ENCODE measurements around the gene UACA. TPM values are rescaled to one million over a fixed set of nuclear protein-coding genes. Genes with fewer than 3 reads are reported as not detected.
A peak's percentile ranks its signal among the peaks of the same experiment; 100 is the strongest.

The UACA gene
- total and polyA plus RNA-seq, 2 donors: 11.0 to 23.8 TPM

DNA sequence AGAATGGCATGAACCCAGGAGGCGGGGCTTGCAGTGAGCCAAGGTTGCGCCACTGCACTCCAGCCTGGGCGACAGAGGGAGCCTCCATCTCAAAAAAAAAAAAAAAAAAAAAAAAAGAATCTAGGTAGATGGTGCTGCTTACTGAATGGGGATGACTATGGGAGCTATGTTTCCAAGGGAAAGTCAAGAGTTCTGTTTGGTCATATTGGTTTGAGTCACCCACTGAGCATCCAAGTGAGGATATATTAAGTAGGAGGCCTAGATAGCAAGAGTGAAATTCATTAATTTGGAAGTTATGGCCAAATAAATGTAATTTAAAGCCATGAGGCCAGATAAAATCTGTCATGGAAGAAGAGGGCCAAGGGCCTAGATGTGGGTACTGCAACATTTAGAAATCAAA is 9.0 kb upstream of the UACA start:
- H3K4me3 ChIP-seq (ENCODE audit: low read length in 2 of 2): no peak overlapping the region
- H3K27me3 ChIP-seq (ENCODE audit: control insufficient read depth in 2 of 2, insufficient read depth in 1 of 2, low read length in 1 of 2): no peaks in the 10 kb centered on the region
- no peaks in the 10 kb centered on the region for H3K9me3 ChIP-seq (ENCODE audit: control insufficient read depth in 2 of 2, insufficient read depth in 1 of 2, low read length in 1 of 2)
- no peaks in the 10 kb centered on the region for H3K36me3 ChIP-seq (ENCODE audit: control insufficient read depth in 2 of 2, insufficient read depth in 2 of 2, low read length in 1 of 2)
- no peak for DNase-seq (ENCODE audit: low read depth in 6 of 9, low spot score in 9 of 9)
- WGBS: 97% methylated on average over 3 of the region's 3 CpGs
- no peaks in the 10 kb centered on the region for H3K4me1 ChIP-seq (ENCODE audit: control insufficient read depth in 2 of 2, insufficient read depth in 2 of 2, low read length in 2 of 2)
- no peak overlapping the region for H3K27ac ChIP-seq (ENCODE audit: low read depth in 1 of 2, low read length in 1 of 2)

DNA sequence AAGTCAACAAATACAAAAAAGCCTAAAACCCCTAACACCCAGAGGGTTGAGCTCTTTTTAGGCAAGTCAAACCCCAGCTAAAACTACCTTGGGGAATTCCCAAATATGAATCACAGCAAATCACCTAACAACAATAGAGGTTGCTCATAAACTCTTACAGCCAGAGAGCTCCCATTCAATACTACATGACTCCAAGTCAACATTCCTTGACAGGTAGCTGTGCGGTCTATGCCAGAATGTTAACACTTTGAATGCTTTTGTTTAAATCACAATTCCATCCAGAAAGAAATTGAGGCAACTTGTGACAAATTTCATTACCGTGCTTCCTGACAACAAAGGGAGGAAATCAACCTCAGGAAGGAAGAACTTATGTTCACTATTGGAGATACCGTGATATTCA is 7.5 kb upstream of the UACA start:
- H3K4me1 ChIP-seq (ENCODE audit: control insufficient read depth in 2 of 2, insufficient read depth in 2 of 2, low read length in 2 of 2): no peaks in the 10 kb centered on the region

DNA sequence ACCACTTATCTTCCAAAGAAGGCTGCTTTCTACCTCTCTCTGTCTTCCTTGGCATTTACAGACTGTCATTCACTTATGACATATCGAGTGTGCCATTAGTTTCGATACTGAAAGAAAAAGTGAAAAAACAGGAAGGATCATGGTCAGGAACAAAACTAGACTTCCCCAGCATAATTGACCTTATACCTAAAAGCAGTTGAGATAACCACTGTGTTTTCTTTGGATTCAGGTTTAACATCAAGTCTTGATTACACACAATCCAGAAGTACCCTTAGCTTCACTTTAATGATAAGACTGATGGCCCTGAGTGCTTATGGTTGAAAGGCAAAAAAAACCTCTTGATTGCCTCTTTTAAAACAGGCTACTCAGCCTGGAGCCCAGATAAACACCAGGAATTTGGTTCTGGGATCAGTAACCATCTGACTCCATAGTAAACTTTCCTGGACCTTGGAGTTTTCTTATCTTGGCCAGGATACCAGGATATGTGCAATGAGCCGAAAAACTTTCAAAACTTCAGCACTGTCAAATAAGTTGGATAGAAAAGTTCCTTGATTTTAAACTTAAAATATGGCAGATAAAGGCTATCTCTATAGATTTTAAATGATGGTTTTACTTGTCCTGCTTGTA is 5.0 kb upstream of the UACA start:
- Histone ChIP-seq H3K36me3 (ENCODE audit: control insufficient read depth in 2 of 2, insufficient read depth in 2 of 2, low read length in 1 of 2) (no peaks in the 10 kb centered on the region), H3K27ac (ENCODE audit: low read depth in 1 of 2, low read length in 1 of 2) (no peak overlapping the region), H3K4me1 (ENCODE audit: control insufficient read depth in 2 of 2, insufficient read depth in 2 of 2, low read length in 2 of 2) (no peaks in the 10 kb centered on the region), H3K4me3 (ENCODE audit: low read length in 2 of 2) (no peak overlapping the region), H3K27me3 (ENCODE audit: control insufficient read depth in 2 of 2, insufficient read depth in 1 of 2, low read length in 1 of 2) (peaks cover 17 to 18% of the 10 kb centered on the region in 2 donors), H3K9me3 (ENCODE audit: control insufficient read depth in 2 of 2, insufficient read depth in 1 of 2, low read length in 1 of 2) (no peaks in the 10 kb centered on the region)
- WGBS: 46% methylated on average over 3 of the region's 3 CpGs
- DNase-seq (ENCODE audit: low read depth in 6 of 9, low spot score in 9 of 9): no peak

More for the DNA sequence above, 7.5 kb upstream of the UACA start:
- Histone ChIP-seq H3K36me3 (ENCODE audit: control insufficient read depth in 2 of 2, insufficient read depth in 2 of 2, low read length in 1 of 2) (no peaks in the 10 kb centered on the region), H3K4me3 (ENCODE audit: low read length in 2 of 2) (no peak overlapping the region), H3K27me3 (ENCODE audit: control insufficient read depth in 2 of 2, insufficient read depth in 1 of 2, low read length in 1 of 2) (no peaks in the 10 kb centered on the region), H3K27ac (ENCODE audit: low read depth in 1 of 2, low read length in 1 of 2) (no peak overlapping the region), H3K9me3 (ENCODE audit: control insufficient read depth in 2 of 2, insufficient read depth in 1 of 2, low read length in 1 of 2) (no peaks in the 10 kb centered on the region)
- WGBS: 72% methylated on average over 3 of the region's 3 CpGs
- DNase-seq (ENCODE audit: low read depth in 6 of 9, low spot score in 9 of 9): no peak

- Histone ChIP-seq H3K4me1 (ENCODE audit: control insufficient read depth in 2 of 2, insufficient read depth in 2 of 2, low read length in 2 of 2) (peaks cover 1 to 4% of the 10 kb centered on the region in 2 donors), H3K4me3 (ENCODE audit: low read length in 2 of 2) (no peak overlapping the region), H3K9me3 (ENCODE audit: control insufficient read depth in 2 of 2, insufficient read depth in 1 of 2, low read length in 1 of 2) (no peaks in the 10 kb centered on the region), H3K36me3 (ENCODE audit: control insufficient read depth in 2 of 2, insufficient read depth in 2 of 2, low read length in 1 of 2) (no peaks in the 10 kb centered on the region), H3K27me3 (ENCODE audit: control insufficient read depth in 2 of 2, insufficient read depth in 1 of 2, low read length in 1 of 2) (peaks cover 21 to 25% of the 10 kb centered on the region in 2 donors), H3K27ac (ENCODE audit: low read depth in 1 of 2, low read length in 1 of 2) (no peak overlapping the region)
- DNase-seq (ENCODE audit: low read depth in 6 of 9, low spot score in 9 of 9): no peak
- WGBS: 89% methylated on average over 3 of the region's 3 CpGs
Measured at GRCh38 chr15:70767667-70768066, 4.3 kb upstream of the UACA start.

DNA sequence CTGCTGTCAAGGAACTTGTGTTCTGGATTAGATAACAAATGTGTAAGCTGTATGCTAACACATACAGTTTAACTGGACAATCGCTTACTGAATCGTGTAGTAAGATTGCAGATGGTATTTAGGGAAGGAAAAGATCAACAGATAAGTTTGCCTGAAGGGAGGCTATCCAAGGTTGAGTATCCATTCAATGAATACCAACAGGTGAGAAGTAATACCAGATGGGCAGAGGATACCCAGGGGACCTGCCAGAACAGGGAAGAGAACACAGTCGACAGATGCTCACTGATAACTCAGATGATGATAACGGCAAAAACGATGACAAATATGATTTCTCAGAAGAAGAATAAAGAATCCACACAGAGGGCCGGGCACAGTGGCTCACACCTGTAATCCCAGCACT is 3.2 kb upstream of the UACA start:
- Histone ChIP-seq H3K36me3 (ENCODE audit: control insufficient read depth in 2 of 2, insufficient read depth in 2 of 2, low read length in 1 of 2) (no peaks in the 10 kb centered on the region), H3K4me3 (ENCODE audit: low read length in 2 of 2) (no peak overlapping the region), H3K27me3 (ENCODE audit: control insufficient read depth in 2 of 2, insufficient read depth in 1 of 2, low read length in 1 of 2) (peaks cover 26 to 36% of the 10 kb centered on the region in 2 donors), H3K27ac (ENCODE audit: low read depth in 1 of 2, low read length in 1 of 2) (no peak overlapping the region), H3K9me3 (ENCODE audit: control insufficient read depth in 2 of 2, insufficient read depth in 1 of 2, low read length in 1 of 2) (no peaks in the 10 kb centered on the region), H3K4me1 (ENCODE audit: control insufficient read depth in 2 of 2, insufficient read depth in 2 of 2, low read length in 2 of 2) (peaks cover 3 to 8% of the 10 kb centered on the region in 2 donors)
- 95% methylated on average over 6 of the region's 6 CpGs for WGBS
- no peak for DNase-seq (ENCODE audit: low read depth in 6 of 9, low spot score in 9 of 9)

- Histone ChIP-seq H3K4me3 (ENCODE audit: low read length in 2 of 2) (no peak overlapping the region), H3K36me3 (ENCODE audit: control insufficient read depth in 2 of 2, insufficient read depth in 2 of 2, low read length in 1 of 2) (no peaks in the 10 kb centered on the region), H3K27me3 (ENCODE audit: control insufficient read depth in 2 of 2, insufficient read depth in 1 of 2, low read length in 1 of 2) (peaks cover 26 to 44% of the 10 kb centered on the region in 2 donors), H3K4me1 (ENCODE audit: control insufficient read depth in 2 of 2, insufficient read depth in 2 of 2, low read length in 2 of 2) (peaks cover 3 to 8% of the 10 kb centered on the region in 2 donors), H3K27ac (ENCODE audit: low read depth in 1 of 2, low read length in 1 of 2) (no peak overlapping the region), H3K9me3 (ENCODE audit: control insufficient read depth in 2 of 2, insufficient read depth in 1 of 2, low read length in 1 of 2) (no peaks in the 10 kb centered on the region)
- no peak for DNase-seq (ENCODE audit: low read depth in 6 of 9, low spot score in 9 of 9)
Measured at GRCh38 chr15:70765504-70766281, 2.3 kb upstream of the UACA start.

DNA sequence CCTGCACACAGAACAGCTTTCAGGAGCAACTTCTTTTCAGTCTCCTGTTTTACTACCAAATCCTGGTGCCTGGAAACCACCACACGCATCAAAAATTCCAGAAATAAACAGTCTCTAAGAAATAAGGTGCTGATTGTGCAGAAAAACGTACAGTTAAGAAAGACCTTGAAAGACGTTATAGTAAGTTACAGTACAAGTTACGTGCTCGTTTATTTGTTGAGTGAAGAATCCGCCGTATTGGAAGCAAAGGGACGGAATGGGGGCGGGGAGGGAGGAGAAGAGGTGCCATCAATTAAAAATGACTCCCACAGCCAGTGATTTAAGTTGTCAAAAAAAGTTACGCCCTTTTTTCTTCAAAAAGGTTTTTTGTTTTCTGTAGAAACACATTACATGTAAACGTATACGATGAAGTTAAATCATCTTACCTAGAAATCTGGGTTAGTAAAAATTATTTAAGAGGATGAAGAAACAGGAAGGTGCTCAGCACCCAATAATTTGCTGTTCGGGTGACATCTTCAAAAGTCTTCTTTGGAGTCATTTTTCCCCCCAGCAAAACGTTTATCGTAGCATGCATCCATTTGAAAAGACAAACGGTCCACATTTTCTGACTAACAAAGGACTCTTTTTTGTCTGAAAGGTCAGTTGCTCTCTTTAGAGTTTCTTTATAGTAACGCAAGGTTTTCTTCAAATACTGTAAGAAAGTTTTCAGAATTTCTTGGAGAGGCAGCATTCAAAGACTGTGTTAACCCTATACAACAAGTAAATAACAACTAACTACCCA is 782 bp upstream of the UACA start:
- 20% methylated on average over 17 of the region's 17 CpGs for WGBS
- H3K4me1 ChIP-seq (ENCODE audit: control insufficient read depth in 2 of 2, insufficient read depth in 2 of 2, low read length in 2 of 2): peaks cover 3 to 8% of the 10 kb centered on the region in 2 donors
- DNase-seq (ENCODE audit: low read depth in 6 of 9, low spot score in 9 of 9): no peak
- H3K27ac ChIP-seq (ENCODE audit: low read depth in 1 of 2, low read length in 1 of 2): peak overlapping the region in 1 of 2 donors; percentile 34
- H3K27me3 ChIP-seq (ENCODE audit: control insufficient read depth in 2 of 2, insufficient read depth in 1 of 2, low read length in 1 of 2): peaks cover 26 to 51% of the 10 kb centered on the region in 2 donors
- no peaks in the 10 kb centered on the region for H3K36me3 ChIP-seq (ENCODE audit: control insufficient read depth in 2 of 2, insufficient read depth in 2 of 2, low read length in 1 of 2)
- no peaks in the 10 kb centered on the region for H3K9me3 ChIP-seq (ENCODE audit: control insufficient read depth in 2 of 2, insufficient read depth in 1 of 2, low read length in 1 of 2)
- H3K4me3 ChIP-seq (ENCODE audit: low read length in 2 of 2): peak overlapping the region; percentile 41 to 48

DNA sequence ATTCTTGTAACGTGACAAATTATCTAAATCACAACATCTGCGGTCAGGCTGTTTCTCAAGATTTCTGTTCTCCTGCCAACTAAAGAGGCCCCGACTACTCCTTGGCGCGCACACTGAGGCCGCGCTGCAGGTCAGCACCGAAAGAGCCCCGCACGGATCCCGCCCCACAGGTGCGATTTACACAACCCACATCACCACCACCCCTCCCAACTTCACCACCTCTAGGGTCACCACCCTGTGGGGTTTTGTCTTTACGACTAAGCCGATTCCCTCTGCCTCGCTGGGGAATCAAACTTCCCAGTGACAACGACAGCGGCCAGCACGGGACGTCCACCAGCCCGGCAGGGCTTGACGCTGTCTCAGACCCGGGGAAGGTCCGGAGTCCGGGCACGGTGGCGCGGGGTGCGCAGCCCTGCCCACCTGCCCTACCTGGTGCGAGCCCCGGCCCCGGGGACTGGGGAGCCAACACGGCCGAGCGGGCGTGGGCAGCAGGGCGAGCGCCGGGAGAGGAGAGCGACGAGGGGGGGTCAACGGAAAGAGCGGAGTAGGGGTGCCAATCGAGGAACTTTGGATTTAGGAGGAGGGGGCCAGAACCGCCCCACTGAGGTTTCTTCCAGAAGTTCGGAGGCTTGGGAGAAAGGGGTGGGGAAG is 764 bp downstream of the UACA start:
- WGBS: 4% methylated on average over 45 of the region's 45 CpGs
- peak overlapping the region; percentile 41 to 48 for H3K4me3 ChIP-seq (ENCODE audit: low read length in 2 of 2)
- no peaks in the 10 kb centered on the region for H3K36me3 ChIP-seq (ENCODE audit: control insufficient read depth in 2 of 2, insufficient read depth in 2 of 2, low read length in 1 of 2)
- H3K9me3 ChIP-seq (ENCODE audit: control insufficient read depth in 2 of 2, insufficient read depth in 1 of 2, low read length in 1 of 2): no peaks in the 10 kb centered on the region
- peaks cover 26 to 56% of the 10 kb centered on the region in 2 donors for H3K27me3 ChIP-seq (ENCODE audit: control insufficient read depth in 2 of 2, insufficient read depth in 1 of 2, low read length in 1 of 2)
- peak overlapping the region in 1 of 2 donors; percentile 78 for H3K27ac ChIP-seq (ENCODE audit: low read depth in 1 of 2, low read length in 1 of 2)
- peaks cover 3 to 8% of the 10 kb centered on the region in 2 donors for H3K4me1 ChIP-seq (ENCODE audit: control insufficient read depth in 2 of 2, insufficient read depth in 2 of 2, low read length in 2 of 2)
- peak in 1 of 9 donors; percentile 2 for DNase-seq (ENCODE audit: low read depth in 6 of 9, low spot score in 9 of 9)
